GM12874 (cell line): ENCODE results near the gene FBXL4.

Experiments used
- TF ChIP-seq, protein P1 (sequence below): IDR thresholded peaks from 2 replicates; pipeline ENCODE4 v1.5.1; 2011; ENCODE audit warnings: low read depth, mild to moderate bottlenecking, control low read depth, low read length, moderate library complexity; ENCODE audit not compliant: insufficient read depth

Gene FBXL4

GRCh38 chr6:98821756-98822405, 125.9 kb downstream of the FBXL4 start:
- TF ChIP-seq, protein P1, sequence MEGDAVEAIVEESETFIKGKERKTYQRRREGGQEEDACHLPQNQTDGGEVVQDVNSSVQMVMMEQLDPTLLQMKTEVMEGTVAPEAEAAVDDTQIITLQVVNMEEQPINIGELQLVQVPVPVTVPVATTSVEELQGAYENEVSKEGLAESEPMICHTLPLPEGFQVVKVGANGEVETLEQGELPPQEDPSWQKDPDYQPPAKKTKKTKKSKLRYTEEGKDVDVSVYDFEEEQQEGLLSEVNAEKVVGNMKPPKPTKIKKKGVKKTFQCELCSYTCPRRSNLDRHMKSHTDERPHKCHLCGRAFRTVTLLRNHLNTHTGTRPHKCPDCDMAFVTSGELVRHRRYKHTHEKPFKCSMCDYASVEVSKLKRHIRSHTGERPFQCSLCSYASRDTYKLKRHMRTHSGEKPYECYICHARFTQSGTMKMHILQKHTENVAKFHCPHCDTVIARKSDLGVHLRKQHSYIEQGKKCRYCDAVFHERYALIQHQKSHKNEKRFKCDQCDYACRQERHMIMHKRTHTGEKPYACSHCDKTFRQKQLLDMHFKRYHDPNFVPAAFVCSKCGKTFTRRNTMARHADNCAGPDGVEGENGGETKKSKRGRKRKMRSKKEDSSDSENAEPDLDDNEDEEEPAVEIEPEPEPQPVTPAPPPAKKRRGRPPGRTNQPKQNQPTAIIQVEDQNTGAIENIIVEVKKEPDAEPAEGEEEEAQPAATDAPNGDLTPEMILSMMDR = no peak
